ENCODE data around the gene TBCC. TPM values are rescaled to one million over a fixed set of nuclear protein-coding genes. Genes with fewer than 3 reads are reported as not detected.
A peak's percentile ranks its signal among the peaks of the same experiment; 100 is the strongest.

The TBCC gene
- total RNA-seq, 1 donor from 2014 or later, result 40.1 TPM

- H3K27ac Mint-ChIP-seq, result no peak overlapping the region
- no peak overlapping the region for H3K4me3 Mint-ChIP-seq
- Histone ChIP-seq H3K27me3 (no peaks in the 10 kb centered on the region), H2AFZ (replicated peaks) (no peak overlapping the region), H3K27ac (no peak overlapping the region), H3K79me2 (ENCODE audit: low read depth) (peaks cover 82% of the 10 kb centered on the region), H3K36me3 (no peaks in the 10 kb centered on the region), H3K4me3 (peak overlapping the region; percentile 90), H3K9ac (no peak overlapping the region), H3K4me2 (peak overlapping the region; percentile 91), H3K9me3 (ENCODE audit: low read depth) (no peaks in the 10 kb centered on the region), H4K20me1 (ENCODE audit: low read depth) (peaks cover 66% of the 10 kb centered on the region), H3F3A (ENCODE audit: low read depth) (peaks cover 73% of the 10 kb centered on the region), H3K4me1 (peaks cover 40% of the 10 kb centered on the region)
- no peak for TF ChIP-seq CTCF (IDR thresholded peaks at IDR 0.05)
- H3K36me3 Mint-ChIP-seq, result peaks cover 11% of the 10 kb centered on the region
- H3K27me3 Mint-ChIP-seq (ENCODE audit: insufficient read depth, low read depth), result peaks cover 2% of the 10 kb centered on the region
- peaks cover 35% of the 10 kb centered on the region for H3K4me1 Mint-ChIP-seq
- DNase-seq (ENCODE audit: low spot score), result no peak
- H3K9me3 Mint-ChIP-seq, result no peaks in the 10 kb centered on the region
Measured at GRCh38 chr6:42786525-42786985, 40.7 kb upstream of the TBCC start.

GRCh38 chr6:42784717-42785498 lies 39.0 kb upstream of the TBCC start:
- no peak overlapping the region for H2AFZ ChIP-seq (replicated peaks)
- H4K20me1 ChIP-seq (ENCODE audit: low read depth), result peaks cover 50% of the 10 kb centered on the region
- Mint-ChIP-seq H3K27ac (peak overlapping the region; percentile 100), H3K36me3 (peaks cover 11% of the 10 kb centered on the region), H3K9me3 (no peaks in the 10 kb centered on the region), H3K4me1 (peaks cover 37% of the 10 kb centered on the region), H3K27me3 (ENCODE audit: insufficient read depth, low read depth) (peaks cover 2% of the 10 kb centered on the region), H3K4me3 (peak overlapping the region; percentile 98)
- no peaks in the 10 kb centered on the region for H3K9me3 ChIP-seq (ENCODE audit: low read depth)
- H3K27me3 ChIP-seq, result no peaks in the 10 kb centered on the region
- no peaks in the 10 kb centered on the region for H3K36me3 ChIP-seq
- peaks cover 31% of the 10 kb centered on the region for H3K4me1 ChIP-seq
- peak overlapping the region; percentile 93 for H3K9ac ChIP-seq
- H3K4me2 ChIP-seq, result peak overlapping the region; percentile 91
- TF ChIP-seq EZH2phosphoT487 (IDR thresholded peaks at IDR 0.05), result no peak
- no peak for TF ChIP-seq EZH2 (IDR thresholded peaks at IDR 0.05)
- no peak for TF ChIP-seq CTCF (IDR thresholded peaks at IDR 0.05)
- no peak for DNase-seq (ENCODE audit: low spot score)
- H3K79me2 ChIP-seq (ENCODE audit: low read depth), result peaks cover 86% of the 10 kb centered on the region
- H3K27ac ChIP-seq, result no peak overlapping the region
- peaks cover 63% of the 10 kb centered on the region for H3F3A ChIP-seq (ENCODE audit: low read depth)
- peak overlapping the region; percentile 90 for H3K4me3 ChIP-seq

GRCh38 chr6:42783876-42784642 lies 38.2 kb upstream of the TBCC start:
- peaks cover 28% of the 10 kb centered on the region for H3K4me1 ChIP-seq
- TF ChIP-seq CTCF (IDR thresholded peaks at IDR 0.05), result no peak
- no peak for TF ChIP-seq EZH2 (IDR thresholded peaks at IDR 0.05)
- no peak for TF ChIP-seq EZH2phosphoT487 (IDR thresholded peaks at IDR 0.05)
- H3K27me3 ChIP-seq, result no peaks in the 10 kb centered on the region
- no peaks in the 10 kb centered on the region for H3K36me3 ChIP-seq
- Mint-ChIP-seq H3K4me3 (peak overlapping the region; percentile 98), H3K27ac (peak overlapping the region; percentile 100), H3K36me3 (peaks cover 11% of the 10 kb centered on the region), H3K4me1 (peaks cover 32% of the 10 kb centered on the region), H3K27me3 (ENCODE audit: insufficient read depth, low read depth) (peaks cover 2% of the 10 kb centered on the region), H3K9me3 (no peaks in the 10 kb centered on the region)
- no peak overlapping the region for H2AFZ ChIP-seq (replicated peaks)
- peak overlapping the region; percentile 93 for H3K9ac ChIP-seq
- H3K79me2 ChIP-seq (ENCODE audit: low read depth), result peaks cover 77% of the 10 kb centered on the region
- peak overlapping the region; percentile 97 for H3K27ac ChIP-seq
- no peaks in the 10 kb centered on the region for H3K9me3 ChIP-seq (ENCODE audit: low read depth)
- peaks cover 54% of the 10 kb centered on the region for H3F3A ChIP-seq (ENCODE audit: low read depth)
- no peak for DNase-seq (ENCODE audit: low spot score)
- peaks cover 42% of the 10 kb centered on the region for H4K20me1 ChIP-seq (ENCODE audit: low read depth)
- H3K4me3 ChIP-seq, result peak overlapping the region; percentile 90
- H3K4me2 ChIP-seq, result peak overlapping the region; percentile 91
